Adrenal gland (tissue), 12 donors: Measurements from ENCODE around the gene EFHB. TPM values are rescaled to one million over a fixed set of nuclear protein-coding genes. Genes with fewer than 3 reads are reported as not detected.

Experiments used
- polyA plus RNA-seq, 3 donors: library from polyadenylated mRNA; stranded (reverse); fragments of 200-250 nt in 2 of 3; fragments of 350-450 nt in 1 of 3; fragmentation: Illumina TruSeq in 1 of 3; extraction: RNeasy Lipid Tissue Mini Kit (QIAGEN cat#74804) in 1 of 3; gene quantifications; one replicate each; pipeline ENCODE4 v1.2.3, GENCODE V29; 2013 to 2014
- total RNA-seq, 9 donors: library from RNA; depleted of rRNA in 4 of 9; stranded (reverse); fragments of >200 nt in 4 of 9; fragments of 120-200 nt in 1 of 9; fragmentation: NEBNext Ultra II Directional in 1 of 9; extraction: Animal tissue kit (Norgen Biotek cat#: 25700) in 1 of 9; gene quantifications; one replicate each; pipeline versions ENCODE4 v1.1.0 to v1.2.4, GENCODE V29; 2013 to 2023
- donor health status: healthy with polysubstance abuse.
- donor health status: Bipolar disorder and iron deficiency.
- donor health status: DM: yes; HTN: yes; CAD: no.
- donor health status: DM: no; HTN: no; CAD: no.
- donor health status: DM: no; HTN: no; CAD: no.
- donor health status: DM: yes; HTN: yes; CAD: no.

The EFHB gene
- total and polyA plus RNA-seq, 12 donors: 0.29 to 10.6 (median 2.4) TPM; not detected in 1

Other genes starting within 250 kb of the EFHB start
- 10 to 100 TPM; 36.8 to 68.6 (median 54.1) TPM for gene RAB5A, start 12.9 kb upstream of the EFHB start, total RNA-seq
- 100 to 1,000 TPM in 1 of 3 donors, 10 to 100 TPM in 2; 37.1 to 102 (median 41.2) TPM for gene RAB5A, start 12.9 kb upstream of the EFHB start, polyA plus RNA-seq
- not detected for gene PP2D1, start 78.0 kb upstream of the EFHB start, total RNA-seq
- gene PP2D1, start 78.0 kb upstream of the EFHB start, polyA plus RNA-seq: not detected
- gene KAT2B, start 106.2 kb upstream of the EFHB start, total RNA-seq: 10 to 100 TPM; 17.0 to 32.2 (median 21.4) TPM
- gene KAT2B, start 106.2 kb upstream of the EFHB start, polyA plus RNA-seq: 10 to 100 TPM in 2 of 3 donors, 1 to 10 TPM in 1; 5.4 to 16.7 (median 10.6) TPM